Measurements from ENCODE around the gene TRPM4.
"Not testable (repeated sequence)": the region's sequence is repeated elsewhere in the genome, so short reads cannot be mapped to it uniquely, and the experiment has no call there.

TRPM4 gene

DNA sequence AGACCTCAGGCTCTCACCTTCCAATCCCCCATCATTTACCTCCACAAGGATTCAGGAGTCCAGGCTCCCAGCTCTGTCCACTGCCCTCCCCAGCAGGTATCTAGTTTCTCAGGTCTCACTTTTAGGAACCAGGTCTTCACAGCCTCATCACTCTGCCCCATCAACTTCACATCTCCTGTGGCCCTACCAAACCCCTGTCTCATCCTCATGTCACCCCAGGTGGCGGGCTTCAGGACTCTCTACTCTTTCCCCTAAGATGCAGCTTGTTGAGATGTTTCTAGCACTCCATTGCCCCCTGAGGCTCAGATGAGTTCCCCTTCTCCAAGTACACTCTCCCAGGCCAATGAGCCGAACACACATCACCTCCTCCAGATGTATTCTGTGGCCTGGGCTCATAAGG is 36.7 kb upstream of the TRPM4 start:
- TF ChIP-seq, protein P1, sequence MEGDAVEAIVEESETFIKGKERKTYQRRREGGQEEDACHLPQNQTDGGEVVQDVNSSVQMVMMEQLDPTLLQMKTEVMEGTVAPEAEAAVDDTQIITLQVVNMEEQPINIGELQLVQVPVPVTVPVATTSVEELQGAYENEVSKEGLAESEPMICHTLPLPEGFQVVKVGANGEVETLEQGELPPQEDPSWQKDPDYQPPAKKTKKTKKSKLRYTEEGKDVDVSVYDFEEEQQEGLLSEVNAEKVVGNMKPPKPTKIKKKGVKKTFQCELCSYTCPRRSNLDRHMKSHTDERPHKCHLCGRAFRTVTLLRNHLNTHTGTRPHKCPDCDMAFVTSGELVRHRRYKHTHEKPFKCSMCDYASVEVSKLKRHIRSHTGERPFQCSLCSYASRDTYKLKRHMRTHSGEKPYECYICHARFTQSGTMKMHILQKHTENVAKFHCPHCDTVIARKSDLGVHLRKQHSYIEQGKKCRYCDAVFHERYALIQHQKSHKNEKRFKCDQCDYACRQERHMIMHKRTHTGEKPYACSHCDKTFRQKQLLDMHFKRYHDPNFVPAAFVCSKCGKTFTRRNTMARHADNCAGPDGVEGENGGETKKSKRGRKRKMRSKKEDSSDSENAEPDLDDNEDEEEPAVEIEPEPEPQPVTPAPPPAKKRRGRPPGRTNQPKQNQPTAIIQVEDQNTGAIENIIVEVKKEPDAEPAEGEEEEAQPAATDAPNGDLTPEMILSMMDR (IDR thresholded peaks at IDR 0.05; ENCODE audit: low read depth, low read length, missing control alignments): no peak
- DNase-seq (ENCODE audit: low read depth): no peak

DNA sequence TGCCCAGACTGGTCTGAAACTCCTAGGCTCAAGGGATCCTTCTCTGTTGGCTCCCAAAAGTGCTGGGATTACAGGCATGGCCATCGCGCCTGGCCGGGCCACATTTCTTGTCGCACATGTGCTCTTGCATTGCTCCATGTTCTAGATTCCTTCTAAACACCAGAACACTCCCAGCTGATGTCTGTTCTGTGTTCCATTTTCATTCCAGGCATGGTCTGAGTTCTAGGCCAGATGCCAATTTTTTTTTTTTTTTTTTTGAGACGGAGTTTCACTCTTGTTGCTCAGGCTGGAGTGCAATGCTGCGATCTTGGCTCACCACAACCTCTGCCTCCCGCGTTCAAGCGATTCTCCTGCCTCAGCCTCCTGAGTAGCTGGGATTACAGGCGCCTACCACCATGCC is 35.8 kb upstream of the TRPM4 start:
- H3K4me3 ChIP-seq (ENCODE audit: low read depth, low read length); DNase-seq (ENCODE audit: low read depth): not testable (repeated sequence)

More for the DNA sequence above, 36.7 kb upstream of the TRPM4 start:
- H3K4me3 ChIP-seq (ENCODE audit: low read depth, low read length): no peak overlapping the region

DNA sequence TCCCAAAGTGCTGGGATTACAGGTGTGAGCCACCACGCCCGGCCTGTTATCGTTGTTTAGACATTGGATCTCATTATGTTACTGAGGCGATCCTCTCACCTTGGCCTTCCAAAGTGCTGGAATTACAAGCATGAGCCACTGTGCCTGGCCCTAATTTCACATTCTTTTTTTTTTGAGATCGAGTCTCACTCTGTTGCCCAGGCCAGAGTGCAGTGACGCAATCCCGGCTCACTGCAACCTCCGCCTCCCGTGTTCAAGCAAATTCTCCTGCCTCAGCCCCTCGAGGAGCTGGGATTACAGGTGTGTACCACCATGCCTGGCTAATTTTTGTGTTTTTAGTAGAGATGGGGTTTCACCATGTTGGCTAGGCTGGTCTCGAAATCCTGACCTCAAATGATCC is 34.3 kb upstream of the TRPM4 start:
- DNase-seq (ENCODE audit: low read depth); H3K4me3 ChIP-seq (ENCODE audit: low read depth, low read length): not testable (repeated sequence)

DNA sequence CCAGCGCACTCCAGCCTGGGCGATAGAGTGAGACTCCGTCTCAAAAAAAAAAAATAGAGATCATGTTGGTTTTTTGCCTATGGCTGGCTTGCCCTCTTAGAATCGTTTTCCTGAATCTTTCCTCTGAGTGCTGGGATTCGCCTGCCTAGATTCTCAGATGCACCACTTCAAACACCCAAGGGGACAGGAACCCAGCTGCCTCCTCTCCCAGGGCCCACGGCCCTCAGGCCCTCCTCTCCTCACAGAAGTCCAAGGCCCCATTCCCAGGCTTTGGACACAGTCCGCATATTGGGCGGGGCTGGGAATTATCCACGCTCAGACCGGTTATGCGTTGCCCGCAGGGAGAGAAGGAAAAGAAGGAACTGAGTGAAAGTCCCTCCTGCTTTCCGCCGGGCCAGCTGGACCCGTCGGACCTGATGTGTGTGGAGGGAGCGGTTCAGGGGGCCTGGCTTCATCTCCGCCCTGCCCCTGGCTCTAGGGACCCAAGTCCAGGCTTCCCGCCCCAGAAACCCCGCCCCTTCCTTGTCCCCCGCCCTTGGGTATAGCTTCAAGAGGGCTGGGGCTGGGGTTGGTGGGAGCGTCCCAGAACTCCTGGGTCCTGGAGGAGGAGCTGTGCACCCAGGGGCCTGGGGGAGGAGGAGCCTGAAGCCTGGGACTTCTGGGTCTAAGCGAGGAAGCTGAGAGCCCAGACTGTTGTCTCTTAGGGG is 32.4 kb upstream of the TRPM4 start:
- H3K4me3 ChIP-seq (ENCODE audit: low read depth, low read length): no peak overlapping the region
- TF ChIP-seq, protein P1 (IDR thresholded peaks at IDR 0.05; ENCODE audit: low read depth, low read length, missing control alignments): no peak
- DNase-seq (ENCODE audit: low read depth): no peak

DNA sequence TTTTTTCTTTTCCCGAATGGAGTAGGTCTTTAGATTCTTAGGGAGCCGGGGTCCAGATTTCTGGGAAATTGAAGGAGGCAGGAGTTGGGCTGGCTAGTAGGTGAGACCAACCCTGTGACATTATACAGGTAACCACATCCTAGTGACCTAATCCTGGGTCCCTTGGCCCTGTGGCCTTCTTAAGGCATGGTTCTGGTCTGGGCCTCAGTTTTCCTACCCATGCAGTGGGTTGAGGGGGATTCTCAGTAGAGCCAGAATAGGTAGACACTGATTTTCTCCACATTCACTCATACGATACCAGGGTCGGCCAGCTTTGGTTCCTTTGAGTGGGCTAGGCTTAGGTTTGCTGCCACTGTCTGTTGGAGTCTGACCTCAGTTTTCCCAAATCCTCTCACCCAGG is 31.0 kb upstream of the TRPM4 start:
- TF ChIP-seq, protein P1 (IDR thresholded peaks at IDR 0.05; ENCODE audit: low read depth, low read length, missing control alignments): no peak
- H3K4me3 ChIP-seq (ENCODE audit: low read depth, low read length): no peak overlapping the region
- no peak for DNase-seq (ENCODE audit: low read depth)

DNA sequence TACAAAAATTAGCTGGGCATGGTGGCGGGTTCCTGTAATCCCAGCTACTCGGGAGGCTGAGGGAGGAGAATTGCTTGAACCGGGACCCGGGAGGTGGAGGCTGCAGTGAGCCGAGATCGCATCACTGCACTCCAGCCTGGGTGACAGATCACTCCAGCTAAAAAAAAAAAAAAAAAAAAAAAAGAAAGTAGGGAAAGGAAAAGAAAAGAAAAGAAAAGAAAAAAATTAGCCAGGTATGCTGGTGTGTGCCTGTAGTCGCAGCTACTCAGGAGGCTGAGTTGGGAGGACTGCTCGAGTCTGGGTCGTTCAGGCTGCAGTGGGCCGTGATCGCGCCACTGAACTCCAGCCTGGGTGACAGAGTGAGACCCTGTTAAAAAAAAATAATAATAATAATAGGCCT is 30.4 kb upstream of the TRPM4 start:
- H3K4me3 ChIP-seq (ENCODE audit: low read depth, low read length); DNase-seq (ENCODE audit: low read depth): not testable (repeated sequence)

DNA sequence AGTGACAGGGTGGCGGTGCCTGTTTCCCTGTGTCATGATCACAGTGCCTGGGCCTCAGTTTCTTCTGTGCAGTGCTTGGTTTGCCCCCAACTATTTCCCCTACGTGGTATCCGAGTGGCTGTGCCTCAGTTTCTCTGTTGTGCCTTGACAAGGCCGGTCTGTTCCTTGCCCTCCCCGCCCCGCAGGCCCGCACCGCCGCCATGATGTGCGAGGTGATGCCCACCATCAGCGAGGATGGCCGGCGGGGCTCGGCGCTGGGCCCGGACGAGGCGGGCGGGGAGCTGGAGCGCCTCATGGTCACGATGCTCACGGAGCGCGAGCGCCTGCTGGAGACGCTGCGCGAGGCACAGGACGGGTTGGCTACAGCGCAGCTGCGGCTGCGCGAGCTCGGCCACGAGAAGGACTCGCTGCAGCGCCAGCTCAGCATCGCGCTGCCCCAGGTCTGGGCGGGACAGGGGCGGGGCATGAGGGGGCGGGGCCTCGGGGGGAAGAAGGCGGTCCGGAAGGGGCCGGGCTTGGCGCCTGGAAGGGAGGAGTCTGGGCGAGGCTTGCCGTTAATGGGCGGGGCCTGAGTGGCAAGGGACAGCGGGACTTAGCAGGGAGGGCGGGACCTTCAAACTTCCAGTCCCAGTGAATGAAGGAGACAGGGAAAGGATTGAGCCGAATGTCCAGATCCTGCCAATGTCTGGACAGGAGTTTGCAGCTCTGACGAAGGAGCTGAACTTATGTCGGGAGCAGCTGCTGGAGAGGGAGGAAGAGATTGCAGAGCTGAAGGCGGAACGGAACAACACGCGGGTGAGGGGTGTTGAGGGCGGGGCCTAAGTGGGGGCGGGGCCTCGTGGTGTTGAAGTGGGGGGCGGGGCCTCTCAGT is 29.7 kb upstream of the TRPM4 start:
- peak; percentile 80 for DNase-seq (ENCODE audit: low read depth)
- TF ChIP-seq, protein P1 (IDR thresholded peaks at IDR 0.05; ENCODE audit: low read depth, low read length, missing control alignments): peak; percentile 17
- H3K4me3 ChIP-seq (ENCODE audit: low read depth, low read length): peak overlapping the region; percentile 41

DNA sequence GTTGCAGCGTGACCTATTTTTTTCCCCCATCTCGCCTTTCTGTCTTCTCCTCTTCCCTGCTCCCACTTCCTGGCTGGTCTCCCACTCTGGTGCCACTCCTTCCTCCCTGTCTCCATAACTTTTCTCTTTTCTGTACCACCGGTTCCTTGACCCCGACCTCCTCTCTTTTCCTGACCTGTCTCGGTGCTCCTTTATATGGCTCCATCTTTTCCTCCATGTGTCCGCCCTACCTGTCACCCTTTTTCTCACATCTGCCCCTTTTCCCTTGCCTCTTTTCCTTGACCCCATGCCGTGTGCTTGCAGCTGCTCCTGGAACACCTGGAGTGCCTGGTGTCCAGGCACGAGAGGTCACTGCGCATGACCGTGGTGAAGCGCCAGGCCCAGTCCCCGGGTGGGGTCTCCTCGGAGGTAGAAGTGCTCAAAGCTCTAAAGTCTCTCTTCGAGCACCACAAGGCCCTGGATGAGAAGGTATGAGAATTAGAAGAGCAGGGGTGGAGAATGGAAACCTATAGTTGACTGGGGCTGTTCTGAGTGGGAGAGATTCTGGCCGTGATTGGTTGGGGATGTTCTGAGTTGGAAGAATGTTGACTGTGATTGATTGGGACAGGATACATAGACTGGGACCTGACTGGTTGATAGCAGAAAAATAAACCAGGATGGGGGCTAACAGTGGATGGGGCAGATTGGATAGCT is 28.9 kb upstream of the TRPM4 start:
- TF ChIP-seq, protein P1 (IDR thresholded peaks at IDR 0.05; ENCODE audit: low read depth, low read length, missing control alignments): no peak
- no peak overlapping the region for H3K4me3 ChIP-seq (ENCODE audit: low read depth, low read length)
- DNase-seq (ENCODE audit: low read depth): no peak

All from GM12864 (cell line).